HG03378 (cell line): ENCODE results near the gene LHFPL6.

ENCODE experiments used
- ATAC-seq: cut with Tn5 transposase; IDR thresholded peaks from one replicate; pipeline ENCODE4 v1.9.1; 2021; ENCODE audit warnings: mild to moderate bottlenecking, moderate library complexity; ENCODE audit not compliant: unreplicated experiment

Gene LHFPL6

DNA sequence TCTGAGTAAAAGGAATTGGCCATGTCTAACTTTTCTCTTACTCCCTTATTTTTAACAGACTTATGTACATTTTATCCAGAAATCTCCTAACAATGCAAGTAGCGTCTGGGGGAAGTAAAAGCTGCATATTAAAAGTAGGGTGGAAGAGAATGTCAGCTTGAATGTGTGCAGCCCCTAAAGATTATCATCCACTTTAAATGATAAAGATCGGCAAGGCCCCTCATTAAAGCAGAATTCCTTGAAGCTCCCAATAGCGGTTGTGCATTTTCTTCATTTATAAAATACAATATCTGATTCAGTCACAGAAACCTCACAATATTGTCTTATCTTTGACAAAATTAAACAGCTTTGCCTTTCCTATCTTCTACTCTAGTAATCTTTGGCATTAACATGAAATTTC lies 184.6 kb downstream of the LHFPL6 start:
- ATAC-seq: no peak

DNA sequence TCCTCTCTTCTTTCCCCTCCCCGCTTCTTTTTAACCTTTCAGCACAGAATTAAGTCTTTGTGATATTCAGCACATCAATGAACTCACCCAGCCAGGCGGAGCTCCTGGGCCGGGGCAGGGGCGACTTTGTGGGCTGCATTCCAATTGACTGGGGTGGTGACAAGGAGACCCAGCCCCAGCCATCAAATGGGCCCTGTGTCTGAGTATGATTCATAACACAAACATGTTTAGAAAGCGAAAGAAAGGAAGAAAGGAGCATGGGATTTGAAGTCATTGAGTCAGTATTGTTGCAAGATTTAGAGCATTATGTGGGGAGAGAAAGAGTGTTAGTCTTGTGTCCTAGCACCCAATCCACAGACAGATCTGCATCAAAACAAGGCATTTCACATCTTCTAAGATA lies 185.3 kb downstream of the LHFPL6 start:
- ATAC-seq: no peak

GRCh38 chr13:39417131-39417530 lies 185.9 kb downstream of the LHFPL6 start:
- ATAC-seq: no peak

DNA sequence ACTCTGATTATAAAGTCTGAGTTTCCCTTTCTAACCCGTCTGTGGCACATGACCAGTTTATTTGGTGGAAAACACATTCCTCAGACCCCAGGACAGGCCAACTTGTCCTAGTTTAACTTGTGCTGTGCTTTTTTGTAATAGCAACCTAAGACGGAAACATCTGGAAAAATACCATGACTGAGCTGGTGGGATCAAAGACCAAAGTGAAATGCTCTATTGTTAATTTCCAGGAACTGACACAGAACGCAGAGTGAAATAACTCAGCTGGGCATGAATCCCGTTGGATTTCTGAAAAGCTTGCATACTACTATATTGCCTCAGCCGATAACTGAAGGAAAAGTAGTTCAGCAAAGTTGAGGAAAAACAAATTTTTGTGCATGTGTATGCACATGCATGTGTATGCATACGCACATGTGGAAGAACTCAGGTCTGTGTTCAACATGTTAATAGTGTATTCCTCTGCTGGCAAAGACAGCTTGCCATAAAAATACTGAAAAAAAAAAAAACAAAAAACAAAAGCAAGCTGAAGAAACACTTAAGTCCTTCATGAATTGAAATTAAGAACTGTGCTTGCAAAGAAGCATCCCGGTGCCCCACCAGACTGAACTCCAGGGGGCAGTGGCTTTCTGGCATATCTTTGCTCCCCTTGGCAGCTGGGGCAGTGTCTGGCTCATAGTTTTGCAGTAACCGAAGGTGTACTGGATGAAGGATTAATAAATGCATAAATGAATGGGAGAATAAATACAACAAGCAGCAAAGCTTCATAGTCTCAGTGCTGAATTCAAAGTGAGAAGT lies 187.8 kb downstream of the LHFPL6 start:
- no peak for ATAC-seq

DNA sequence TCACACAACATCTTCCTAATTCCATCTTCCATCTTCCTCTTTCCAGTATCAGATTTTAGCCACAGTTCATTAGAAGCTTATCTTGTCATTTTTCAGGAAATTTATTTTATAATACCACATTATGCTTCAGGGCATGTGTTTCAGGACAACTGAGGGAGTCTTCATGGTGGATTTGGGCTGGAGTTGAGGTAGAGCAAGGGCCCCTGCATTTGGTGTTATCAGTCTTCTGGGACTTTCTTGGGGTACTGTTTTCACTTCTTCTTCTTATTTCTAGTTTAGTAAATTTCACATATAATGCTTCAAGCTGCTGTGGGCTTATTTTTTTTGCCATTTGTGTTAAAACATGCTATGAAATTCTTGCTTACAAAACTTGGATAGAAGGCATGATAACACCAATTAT lies 188.7 kb downstream of the LHFPL6 start:
- ATAC-seq: no peak

DNA sequence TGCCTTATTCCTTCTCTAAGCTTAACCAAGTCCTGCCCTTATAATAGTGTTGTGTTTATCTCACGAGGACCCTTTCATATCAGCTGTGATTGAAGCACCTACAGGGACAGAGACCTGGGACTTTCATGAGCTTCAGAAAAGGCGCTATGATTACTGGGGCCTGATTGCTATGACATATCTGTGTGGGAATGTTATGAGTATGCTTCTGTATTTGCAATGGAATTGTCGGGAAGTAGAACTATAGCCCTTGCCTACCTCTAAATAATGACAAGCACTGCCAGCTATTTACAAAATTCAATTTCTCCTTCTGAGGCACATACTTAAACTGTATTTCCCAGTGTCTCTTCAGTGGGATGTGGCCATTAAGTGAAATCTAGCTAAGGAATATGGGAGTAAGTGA lies 191.5 kb downstream of the LHFPL6 start:
- ATAC-seq: no peak

- no peak for ATAC-seq
Observed at GRCh38 chr13:39410964-39411363, 192.0 kb downstream of the LHFPL6 start.

GRCh38 chr13:39410096-39410901 lies 192.7 kb downstream of the LHFPL6 start:
- no peak for ATAC-seq

GRCh38 chr13:39408512-39408911 lies 194.5 kb downstream of the LHFPL6 start:
- ATAC-seq: no peak

DNA sequence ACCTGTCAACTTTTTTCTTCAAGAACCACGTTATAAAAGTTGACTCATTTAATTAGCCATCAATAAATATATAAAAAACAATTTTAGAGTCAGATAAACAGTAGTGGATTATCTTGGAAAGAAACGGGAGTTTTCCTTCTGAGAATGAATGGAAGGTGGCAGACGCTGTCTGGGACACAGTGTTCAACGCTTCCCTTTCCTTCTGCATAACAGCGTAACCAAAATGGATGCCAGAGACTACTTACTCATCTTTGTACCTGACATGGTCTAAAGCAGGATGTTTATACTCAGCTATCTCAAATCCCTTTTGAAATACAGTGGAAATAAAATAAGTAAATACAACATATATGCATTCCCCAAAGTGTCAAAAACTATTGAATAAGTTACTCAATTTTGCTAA lies 195.2 kb downstream of the LHFPL6 start:
- no peak for ATAC-seq

DNA sequence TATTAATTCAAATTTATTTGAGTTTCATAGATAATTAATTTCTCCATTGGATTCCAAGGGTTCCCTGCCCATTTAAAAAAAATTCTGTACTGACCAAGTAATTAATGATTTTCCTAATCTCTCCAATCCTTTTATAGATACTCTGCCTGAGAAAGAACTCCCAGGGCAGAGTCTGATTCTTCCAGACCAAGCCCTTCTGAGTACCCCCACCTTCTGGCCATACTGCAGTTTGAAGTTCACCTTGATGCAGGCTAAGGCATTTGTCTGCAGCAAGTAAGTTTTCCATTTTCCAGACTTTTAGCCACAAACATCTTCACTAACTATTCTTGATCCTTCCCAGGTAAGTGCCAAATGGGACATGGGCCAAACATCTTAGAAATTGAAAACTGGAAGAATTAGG lies 195.9 kb downstream of the LHFPL6 start:
- no peak for ATAC-seq

GRCh38 chr13:39406688-39407087 lies 196.3 kb downstream of the LHFPL6 start:
- peak; percentile 83 for ATAC-seq

- no peak for ATAC-seq
Observed at GRCh38 chr13:39405596-39406205, 197.3 kb downstream of the LHFPL6 start.

- ATAC-seq: no peak
Observed at GRCh38 chr13:39405107-39405506, 197.9 kb downstream of the LHFPL6 start.

DNA sequence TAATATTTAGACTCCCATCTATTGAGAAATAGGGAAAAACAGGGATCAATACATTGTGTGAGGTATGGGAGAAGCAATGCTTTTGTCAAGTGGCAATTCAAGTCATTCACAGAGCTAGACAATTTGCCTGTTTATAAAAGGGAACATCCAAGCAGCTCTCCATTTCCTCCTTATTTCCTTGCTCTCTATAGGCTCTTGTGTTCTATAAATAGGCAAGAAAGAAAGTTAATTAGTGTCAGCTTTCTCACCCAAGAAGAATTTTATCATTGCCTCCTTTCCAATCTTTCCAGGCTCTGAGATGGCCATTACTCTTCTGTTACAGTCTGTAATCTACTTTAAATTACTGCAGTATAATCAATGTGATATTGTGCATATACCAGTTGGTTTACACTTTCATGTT lies 199.9 kb downstream of the LHFPL6 start:
- no peak for ATAC-seq

- no peak for ATAC-seq
Observed at GRCh38 chr13:39402221-39402970, 200.6 kb downstream of the LHFPL6 start.

DNA sequence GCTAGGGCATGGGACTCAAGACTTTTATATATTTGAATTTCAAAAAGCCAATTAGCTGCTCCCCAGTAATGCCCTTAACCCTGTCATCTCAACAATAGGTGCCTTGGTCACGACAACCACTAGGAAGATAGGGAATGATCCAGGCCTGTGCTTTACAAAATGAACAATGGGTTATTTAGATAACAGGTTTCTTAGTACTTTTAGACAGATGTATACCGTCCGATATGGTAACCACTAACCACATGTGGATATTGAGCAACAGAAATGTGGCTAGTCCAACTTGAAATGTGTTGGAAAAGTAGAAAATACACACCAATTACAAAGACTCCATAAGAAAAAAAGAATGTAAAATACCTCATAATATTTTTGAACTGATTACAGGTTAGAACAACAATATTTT lies 201.2 kb downstream of the LHFPL6 start:
- ATAC-seq: no peak

DNA sequence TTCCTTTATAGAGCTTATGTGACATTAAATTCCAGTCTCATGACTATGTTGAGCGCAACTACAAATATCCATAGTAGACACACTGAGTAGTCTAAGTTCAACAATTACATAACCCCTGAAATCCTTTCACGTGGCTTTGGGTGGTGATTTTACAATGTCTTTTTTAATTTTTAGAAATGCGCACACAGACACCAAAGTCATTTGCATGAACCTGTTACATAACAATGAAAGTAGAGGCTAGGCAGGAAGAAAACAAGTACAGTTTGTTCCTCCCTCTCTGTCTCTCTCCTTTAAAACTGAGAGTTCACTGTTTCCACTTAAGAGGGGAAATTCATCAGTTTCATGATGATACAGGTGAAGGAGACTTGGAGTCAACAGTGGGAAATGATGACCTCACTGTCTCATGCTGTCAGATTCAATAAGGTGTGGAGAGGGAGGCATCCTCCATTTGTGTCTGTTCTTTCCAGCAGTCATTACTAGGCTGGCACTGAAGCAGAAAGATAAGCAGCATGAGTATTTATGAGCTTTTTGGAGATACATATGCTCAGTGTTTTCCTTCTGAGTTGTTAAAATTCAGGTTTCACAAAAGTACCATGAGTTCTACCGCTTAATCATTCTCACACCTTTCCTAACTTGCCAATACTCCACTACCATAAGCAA lies 201.8 kb downstream of the LHFPL6 start:
- ATAC-seq: no peak

DNA sequence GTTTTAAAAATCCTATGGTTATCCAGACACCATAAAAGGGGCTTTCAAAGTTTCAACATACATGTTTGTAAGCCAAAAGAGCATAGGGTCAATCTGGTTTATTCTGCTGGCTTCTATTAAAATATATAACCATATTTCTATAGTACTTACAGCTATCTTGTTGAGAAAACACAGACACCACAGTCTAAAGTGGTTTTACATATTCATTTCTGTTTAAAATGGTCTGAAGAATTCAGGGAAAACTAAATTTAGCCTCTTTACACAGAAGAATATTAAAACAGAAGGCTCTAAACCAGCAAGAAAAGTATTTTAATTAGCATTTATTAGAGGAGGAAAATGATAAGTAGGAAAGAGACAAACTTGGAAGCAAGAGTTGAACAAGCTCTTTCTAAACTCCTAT lies 203.9 kb downstream of the LHFPL6 start:
- no peak for ATAC-seq

GRCh38 chr13:39397896-39398265 lies 205.1 kb downstream of the LHFPL6 start:
- no peak for ATAC-seq
